HG02798 (cell line): ENCODE measurements around the gene ESR2.
"Not testable (repeated sequence)": the region's sequence is repeated elsewhere in the genome, so short reads cannot be mapped to it uniquely, and the experiment has no call there.

Experiments used
- ATAC-seq: cut with Tn5 transposase; IDR thresholded peaks from one replicate; pipeline ENCODE4 v1.9.1; 2021; ENCODE audit warnings: mild to moderate bottlenecking; ENCODE audit not compliant: unreplicated experiment, poor library complexity

ESR2 gene

GRCh38 chr14:64053694-64054669 lies 240.2 kb downstream of the ESR2 start:
- no peak for ATAC-seq

GRCh38 chr14:64049616-64050381 lies 244.4 kb downstream of the ESR2 start:
- ATAC-seq = no peak

GRCh38 chr14:64045091-64045490 lies 249.1 kb downstream of the ESR2 start:
- ATAC-seq = no peak

GRCh38 chr14:64043296-64043695 lies 250.9 kb downstream of the ESR2 start:
- not testable (repeated sequence) for ATAC-seq

- no peak for ATAC-seq
Observed at GRCh38 chr14:64040044-64040443, 254.1 kb downstream of the ESR2 start.

- no peak for ATAC-seq
Observed at GRCh38 chr14:64038841-64039542, 255.2 kb downstream of the ESR2 start.

GRCh38 chr14:64037869-64038745 lies 256.1 kb downstream of the ESR2 start:
- ATAC-seq = not testable (repeated sequence)

GRCh38 chr14:64035143-64035542 lies 259.0 kb downstream of the ESR2 start:
- no peak for ATAC-seq
